ENCODE data around the gene ATR.
"Not testable (repeated sequence)": the region's sequence is repeated elsewhere in the genome, so short reads cannot be mapped to it uniquely, and the experiment has no call there.

ATR gene

GRCh38 chr3:142592268-142592667 is 13.7 kb upstream of the ATR start:
- ATAC-seq, DNase-seq: not testable (repeated sequence)

DNA sequence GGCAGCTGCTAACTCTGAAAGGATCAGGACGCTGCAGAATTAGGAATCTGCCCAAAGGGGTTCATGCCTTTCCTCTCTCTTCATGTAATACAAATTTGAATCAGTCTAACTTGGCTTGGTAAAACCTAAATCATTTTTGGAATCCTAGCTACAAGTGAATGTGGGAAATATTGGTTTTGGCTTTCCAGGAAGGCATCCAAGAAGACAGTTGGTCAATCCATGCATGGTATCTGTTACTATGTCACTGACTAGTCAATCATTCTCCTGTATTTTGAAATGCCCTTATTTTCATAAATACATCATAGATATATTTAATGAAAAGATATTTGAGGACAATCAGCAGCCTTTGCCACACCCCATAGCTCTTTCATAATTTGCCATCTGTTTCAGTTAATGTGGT is 10.2 kb upstream of the ATR start:
- no peak for ATAC-seq

GRCh38 chr3:142586803-142587406 is 8.4 kb upstream of the ATR start:
- no peak for ATAC-seq
- DNase-seq, result no peak

More for the DNA sequence above, 10.2 kb upstream of the ATR start:
- DNase-seq, result no peak

GRCh38 chr3:142581070-142581469 is 2.5 kb upstream of the ATR start:
- ATAC-seq, DNase-seq: not testable (repeated sequence)

- ATAC-seq (no peak), DNase-seq (no peak)
These were observed 1.5 kb upstream of the ATR start for GRCh38 chr3:142580061-142580423.

GRCh38 chr3:142577696-142578328 is 721 bp downstream of the ATR start:
- ATAC-seq (no peak), DNase-seq (no peak)

GRCh38 chr3:142576792-142577191 is 1.7 kb downstream of the ATR start:
- ATAC-seq, result no peak
- DNase-seq, result no peak

GRCh38 chr3:142574665-142575064 is 3.9 kb downstream of the ATR start:
- ATAC-seq (no peak), DNase-seq (no peak)

GRCh38 chr3:142574223-142574622 is 4.3 kb downstream of the ATR start:
- ATAC-seq, DNase-seq: not testable (repeated sequence)

GRCh38 chr3:142569422-142569821 is 9.1 kb downstream of the ATR start:
- DNase-seq, ATAC-seq: not testable (repeated sequence)

- no peak for ATAC-seq
- no peak for DNase-seq
These were observed 10.0 kb downstream of the ATR start for GRCh38 chr3:142568393-142569017.

- no peak for DNase-seq
- ATAC-seq, result no peak
These were observed 12.4 kb downstream of the ATR start for GRCh38 chr3:142566096-142566495.

- DNase-seq, result no peak
- ATAC-seq, result no peak
These were observed 15.0 kb downstream of the ATR start for GRCh38 chr3:142563496-142563997.

- no peak for ATAC-seq
- DNase-seq, result no peak
These were observed 18.4 kb downstream of the ATR start for GRCh38 chr3:142560118-142560517.

- no peak for DNase-seq
- ATAC-seq, result no peak
These were observed 24.8 kb downstream of the ATR start for GRCh38 chr3:142553741-142554140.

GRCh38 chr3:142552579-142552978 is 26.0 kb downstream of the ATR start:
- not testable (repeated sequence) for ATAC-seq, DNase-seq

DNA sequence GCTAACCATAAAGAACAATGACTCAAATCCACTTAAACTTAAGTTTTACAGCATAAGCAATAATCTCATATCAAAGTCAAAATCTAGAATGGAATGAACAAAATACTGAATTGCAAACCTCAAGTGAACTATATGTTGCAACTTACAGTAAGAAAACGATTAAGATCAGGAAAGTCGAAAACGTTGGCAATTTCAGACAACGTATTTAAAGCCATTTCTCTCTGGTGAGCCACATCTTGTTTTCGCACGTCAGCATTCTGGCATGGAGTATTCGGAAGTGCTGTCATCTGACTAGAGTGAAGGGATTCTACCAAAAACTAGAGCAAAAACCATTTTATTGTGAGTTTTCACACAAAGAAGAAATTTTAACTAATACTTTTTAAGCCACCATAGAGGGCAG is 28.5 kb downstream of the ATR start:
- no peak for DNase-seq
- ATAC-seq, result no peak

- ATAC-seq (no peak), DNase-seq (no peak)
These were observed 35.2 kb downstream of the ATR start for GRCh38 chr3:142543307-142543706.

GRCh38 chr3:142542054-142542453 is 36.5 kb downstream of the ATR start:
- ATAC-seq (no peak), DNase-seq (no peak)

GRCh38 chr3:142536519-142536918 is 42.0 kb downstream of the ATR start:
- DNase-seq (no peak), ATAC-seq (no peak)

DNA sequence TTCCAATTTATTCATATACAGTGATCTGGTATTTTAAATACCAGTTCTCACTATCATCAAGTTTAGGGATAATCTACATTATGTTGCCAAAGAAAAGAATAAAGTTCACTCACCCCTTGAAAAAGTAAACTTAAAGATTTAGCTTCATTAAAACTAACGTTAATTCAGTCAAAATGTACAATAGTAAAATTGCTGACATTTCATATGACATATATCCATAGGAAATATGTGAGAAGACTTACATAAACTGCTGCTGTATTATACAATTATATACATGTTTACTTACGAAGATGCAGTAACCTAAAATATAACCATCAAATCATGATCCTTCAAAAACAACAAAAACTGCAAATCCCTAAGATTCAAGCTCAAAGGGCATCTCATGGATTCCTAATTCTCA is 44.0 kb downstream of the ATR start:
- no peak for DNase-seq
- no peak for ATAC-seq

- DNase-seq, result no peak
- no peak for ATAC-seq
These were observed 48.2 kb downstream of the ATR start for GRCh38 chr3:142530296-142530695.

DNA sequence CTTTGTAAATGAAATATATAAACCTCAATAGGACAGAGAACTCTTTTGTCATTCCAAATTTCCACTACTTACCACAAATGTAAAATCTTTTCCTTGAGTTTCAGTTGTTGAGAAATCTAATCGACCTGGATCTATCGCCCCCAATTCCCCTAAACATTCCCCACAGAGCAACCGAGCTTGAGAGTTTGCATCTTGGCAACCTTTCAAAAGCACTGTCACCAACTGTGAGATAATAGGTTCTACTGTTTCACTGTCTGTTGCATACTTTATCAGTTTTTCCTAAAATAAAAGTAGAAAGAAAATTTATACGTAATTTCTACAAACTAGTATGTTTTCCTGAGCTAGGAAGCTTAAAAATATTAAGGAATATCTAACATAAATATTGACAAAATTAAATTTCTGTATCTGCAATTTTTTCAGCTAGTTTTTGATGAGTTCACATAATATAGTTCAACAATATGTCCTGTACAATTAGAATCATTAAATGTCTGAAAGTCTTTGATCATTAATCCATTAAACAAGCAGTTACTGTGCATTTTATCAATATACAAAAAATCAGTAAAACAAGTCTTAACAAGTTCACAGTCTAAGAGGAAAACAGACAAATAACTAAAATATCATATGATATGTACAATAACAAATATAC is 54.5 kb downstream of the ATR start:
- DNase-seq (no peak), ATAC-seq (no peak)

All from stimulated activated naive CD8-positive, alpha-beta T cell treated with anti-CD3 and anti-CD28 coated beads, Interleukin-15, Interleukin-2, amounts not matched to agents 100 U/mL and 50 U/mL, for 24 hours (primary cell).